SK-N-SH treated with all-trans-retinoic acid at 6 μM for 48 hours (cell line): ENCODE results near the gene UBXN6.

Source experiments
- ATAC-seq: fragments of 200-7000 bp; cut with Tn5 transposase; 3 replicates; pipeline ENCODE4 v1.9.1; 2020; ENCODE audit warnings: mild to moderate bottlenecking, moderate library complexity
- ARNTL ChIP-seq: fragments of 450-650 bp; formaldehyde crosslinking; IDR thresholded peaks from 2 replicates; pipeline ENCODE4 v1.5.0; 2020; ENCODE audit warnings: low read depth, mild to moderate bottlenecking, moderate library complexity, borderline replicate concordance
- BACH2 ChIP-seq: fragments of 250-450 bp; sonication (Bioruptor Pico); IDR thresholded peaks from 2 replicates; pipeline ENCODE4 v1.9.0; 2021; ENCODE audit warnings: mild to moderate bottlenecking, borderline replicate concordance
- CREB5 ChIP-seq: fragments of 250-450 bp; sonication (Bioruptor Pico); IDR thresholded peaks from 2 replicates; pipeline ENCODE4 v1.5.1; 2020; ENCODE audit warnings: low read depth, mild to moderate bottlenecking, moderate library complexity
- CSDC2 ChIP-seq: fragments of 250-450 bp; sonication (Bioruptor Pico); IDR thresholded peaks from 2 replicates; pipeline ENCODE4 v1.5.0; 2020; ENCODE audit warnings: mild to moderate bottlenecking, moderate library complexity
- ESRRG ChIP-seq: fragments of 250-450 bp; sonication (Bioruptor Pico); IDR thresholded peaks from 2 replicates; pipeline ENCODE4 v1.6.1; 2021; ENCODE audit warnings: mild to moderate bottlenecking
- GLIS3 ChIP-seq: fragments of 250-450 bp; sonication (Bioruptor Pico); IDR thresholded peaks from 2 replicates; pipeline ENCODE4 v1.5.0; 2020; ENCODE audit warnings: mild to moderate bottlenecking, moderate library complexity
- ISL1 ChIP-seq: fragments of 250-450 bp; sonication (Bioruptor Pico); IDR thresholded peaks from 2 replicates; pipeline ENCODE4 v2.1.2; 2022; ENCODE audit warnings: mild to moderate bottlenecking, moderate library complexity
- OSR1 ChIP-seq: fragments of 250-450 bp; sonication (Bioruptor Pico); IDR thresholded peaks from 2 replicates; pipeline ENCODE4 v1.8.0; 2022; ENCODE audit warnings: moderate library complexity, mild to moderate bottlenecking, inconsistent platforms
- PATZ1 ChIP-seq: fragments of 250-450 bp; sonication (Bioruptor Pico); IDR thresholded peaks from 2 replicates; pipeline ENCODE4 v1.8.0; 2020; ENCODE audit warnings: mild to moderate bottlenecking, moderate library complexity, borderline replicate concordance
- PPARA ChIP-seq: fragments of 250-450 bp; sonication (Bioruptor Pico); IDR thresholded peaks from 2 replicates; pipeline ENCODE4 v1.5.0; 2020; ENCODE audit warnings: mild to moderate bottlenecking, borderline replicate concordance
- RARB ChIP-seq: fragments of 250-450 bp; sonication (Bioruptor Pico); IDR thresholded peaks from 2 replicates; pipeline ENCODE4 v1.8.0; 2021; ENCODE audit warnings: mild to moderate bottlenecking, moderate library complexity
- SNAI2 ChIP-seq: fragments of 250-450 bp; sonication (Bioruptor Pico); IDR thresholded peaks from 2 replicates; pipeline ENCODE4 v1.5.0; 2020; ENCODE audit warnings: mild to moderate bottlenecking, moderate library complexity
- TOX ChIP-seq: fragments of 250-450 bp; sonication (Bioruptor Pico); IDR thresholded peaks from 2 replicates; pipeline ENCODE4 v1.8.0; 2021; ENCODE audit warnings: mild to moderate bottlenecking, moderate library complexity, borderline replicate concordance
- ZC3H10 ChIP-seq: fragments of 250-450 bp; sonication (Bioruptor Pico); IDR thresholded peaks from 2 replicates; pipeline ENCODE4 v1.5.1; 2021; ENCODE audit warnings: mild to moderate bottlenecking, moderate library complexity
- ZFP3 ChIP-seq: fragments of 250-450 bp; sonication (Bioruptor Pico); IDR thresholded peaks from 2 replicates; pipeline ENCODE4 v1.5.0; 2020; ENCODE audit warnings: mild to moderate bottlenecking, moderate library complexity
- ZFP30 ChIP-seq: fragments of 450-650 bp; formaldehyde crosslinking; IDR thresholded peaks from 2 replicates; pipeline ENCODE4 v1.5.0; 2022; ENCODE audit warnings: mild to moderate bottlenecking, moderate library complexity
- ZNF565 ChIP-seq: fragments of 450-650 bp; formaldehyde crosslinking; conservative IDR thresholded peaks from 2 replicates; pipeline ENCODE4 v1.5.0; 2020; ENCODE audit warnings: low read depth, mild to moderate bottlenecking, moderate library complexity
- ZNF70 ChIP-seq: fragments of 450-650 bp; formaldehyde crosslinking; IDR thresholded peaks from 2 replicates; pipeline ENCODE4 v1.5.0; 2020; ENCODE audit warnings: mild to moderate bottlenecking, moderate library complexity
- ZNF8 ChIP-seq: fragments of 450-650 bp; formaldehyde crosslinking; IDR thresholded peaks from 2 replicates; pipeline ENCODE4 v1.5.0; 2020; ENCODE audit warnings: mild to moderate bottlenecking, moderate library complexity
- TF ChIP-seq, protein P1 (sequence below): fragments of 250-450 bp; sonication (Bioruptor Pico); IDR thresholded peaks from 2 replicates; pipeline ENCODE4 v1.5.0; 2020; ENCODE audit warnings: mild to moderate bottlenecking, moderate library complexity
- TF ChIP-seq, protein P2 (sequence below): fragments of 250-450 bp; sonication (Bioruptor Pico); IDR thresholded peaks from 2 replicates; pipeline ENCODE4 v1.5.1; 2021; ENCODE audit warnings: mild to moderate bottlenecking, moderate library complexity

Gene UBXN6

DNA sequence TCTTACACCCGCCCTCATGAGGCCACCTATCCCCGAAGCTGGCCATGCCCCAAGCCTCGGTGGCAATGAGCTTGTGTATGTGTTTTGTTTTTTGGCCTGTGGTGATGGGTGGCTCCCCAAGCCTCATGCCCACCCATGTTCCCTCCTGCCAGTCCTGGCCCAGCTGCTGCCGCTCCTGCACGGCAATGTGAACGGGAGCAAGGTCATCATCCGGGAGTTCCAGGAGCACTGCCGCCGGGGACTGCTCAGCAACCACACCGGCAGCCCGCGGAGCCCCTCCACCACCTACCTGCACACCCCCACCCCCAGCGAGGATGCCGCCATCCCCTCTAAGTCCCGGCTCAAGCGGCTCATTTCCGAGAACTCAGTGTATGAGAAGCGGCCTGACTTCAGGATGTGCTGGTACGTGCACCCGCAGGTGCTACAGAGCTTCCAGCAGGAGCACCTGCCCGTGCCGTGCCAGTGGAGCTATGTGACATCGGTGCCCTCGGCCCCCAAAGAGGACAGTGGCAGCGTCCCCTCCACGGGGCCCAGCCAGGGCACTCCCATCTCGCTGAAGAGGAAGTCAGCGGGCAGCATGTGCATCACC lies 24.6 kb downstream of the UBXN6 start (continued):
- TF ChIP-seq GLIS3 (CRISPR knock-in tag) = no peak
- TF ChIP-seq OSR1 (CRISPR knock-in tag) = no peak
- TF ChIP-seq, protein P1, sequence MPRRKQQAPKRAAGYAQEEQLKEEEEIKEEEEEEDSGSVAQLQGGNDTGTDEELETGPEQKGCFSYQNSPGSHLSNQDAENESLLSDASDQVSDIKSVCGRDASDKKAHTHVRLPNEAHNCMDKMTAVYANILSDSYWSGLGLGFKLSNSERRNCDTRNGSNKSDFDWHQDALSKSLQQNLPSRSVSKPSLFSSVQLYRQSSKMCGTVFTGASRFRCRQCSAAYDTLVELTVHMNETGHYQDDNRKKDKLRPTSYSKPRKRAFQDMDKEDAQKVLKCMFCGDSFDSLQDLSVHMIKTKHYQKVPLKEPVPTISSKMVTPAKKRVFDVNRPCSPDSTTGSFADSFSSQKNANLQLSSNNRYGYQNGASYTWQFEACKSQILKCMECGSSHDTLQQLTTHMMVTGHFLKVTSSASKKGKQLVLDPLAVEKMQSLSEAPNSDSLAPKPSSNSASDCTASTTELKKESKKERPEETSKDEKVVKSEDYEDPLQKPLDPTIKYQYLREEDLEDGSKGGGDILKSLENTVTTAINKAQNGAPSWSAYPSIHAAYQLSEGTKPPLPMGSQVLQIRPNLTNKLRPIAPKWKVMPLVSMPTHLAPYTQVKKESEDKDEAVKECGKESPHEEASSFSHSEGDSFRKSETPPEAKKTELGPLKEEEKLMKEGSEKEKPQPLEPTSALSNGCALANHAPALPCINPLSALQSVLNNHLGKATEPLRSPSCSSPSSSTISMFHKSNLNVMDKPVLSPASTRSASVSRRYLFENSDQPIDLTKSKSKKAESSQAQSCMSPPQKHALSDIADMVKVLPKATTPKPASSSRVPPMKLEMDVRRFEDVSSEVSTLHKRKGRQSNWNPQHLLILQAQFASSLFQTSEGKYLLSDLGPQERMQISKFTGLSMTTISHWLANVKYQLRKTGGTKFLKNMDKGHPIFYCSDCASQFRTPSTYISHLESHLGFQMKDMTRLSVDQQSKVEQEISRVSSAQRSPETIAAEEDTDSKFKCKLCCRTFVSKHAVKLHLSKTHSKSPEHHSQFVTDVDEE (CRISPR knock-in tag) = no peak
- TF ChIP-seq CREB5 (CRISPR knock-in tag) = no peak
- no peak for TF ChIP-seq ZFP3 (CRISPR knock-in tag)

DNA sequence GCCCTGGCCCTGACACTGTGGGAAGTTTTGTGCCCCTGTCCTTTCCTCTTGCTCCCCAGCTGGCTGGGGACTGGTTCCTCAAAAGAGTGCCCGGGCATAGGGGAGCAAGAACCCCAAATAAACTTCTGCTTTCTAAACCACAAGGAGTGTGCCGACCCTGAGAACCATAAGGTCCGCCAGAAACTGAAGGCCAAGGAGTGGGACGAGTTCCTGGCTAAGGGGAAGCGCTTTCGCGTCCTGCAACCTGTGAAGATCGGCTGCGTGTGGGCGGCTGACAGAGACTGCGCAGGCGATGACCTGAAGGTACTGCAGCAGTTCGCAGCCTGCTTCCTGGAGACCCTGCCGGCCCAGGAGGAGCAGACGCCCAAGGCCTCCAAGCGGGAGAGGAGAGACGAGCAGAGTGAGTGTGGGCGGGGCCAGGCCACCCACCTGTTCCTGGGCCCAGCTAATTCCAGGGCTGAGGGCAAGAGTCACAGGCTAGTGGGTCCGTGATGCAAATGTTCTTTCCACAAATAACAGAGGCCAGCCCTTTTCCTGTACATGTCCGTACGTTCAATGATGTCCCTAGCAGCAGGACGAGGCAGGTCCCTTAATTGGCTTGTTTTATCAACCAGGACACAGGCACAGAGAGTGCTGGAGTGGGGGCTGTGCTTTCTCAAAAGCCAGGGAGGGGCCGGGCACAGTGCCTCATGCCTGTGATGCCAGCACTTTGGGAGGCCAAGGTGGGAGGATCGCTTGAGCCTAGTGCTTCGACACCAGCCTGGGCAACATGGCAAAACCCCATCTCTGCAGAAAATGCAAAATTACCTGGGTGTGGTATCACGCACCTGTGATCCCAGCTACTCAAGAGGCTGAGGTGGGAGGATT lies 25.6 kb downstream of the UBXN6 start:
- ATAC-seq = no peak

DNA sequence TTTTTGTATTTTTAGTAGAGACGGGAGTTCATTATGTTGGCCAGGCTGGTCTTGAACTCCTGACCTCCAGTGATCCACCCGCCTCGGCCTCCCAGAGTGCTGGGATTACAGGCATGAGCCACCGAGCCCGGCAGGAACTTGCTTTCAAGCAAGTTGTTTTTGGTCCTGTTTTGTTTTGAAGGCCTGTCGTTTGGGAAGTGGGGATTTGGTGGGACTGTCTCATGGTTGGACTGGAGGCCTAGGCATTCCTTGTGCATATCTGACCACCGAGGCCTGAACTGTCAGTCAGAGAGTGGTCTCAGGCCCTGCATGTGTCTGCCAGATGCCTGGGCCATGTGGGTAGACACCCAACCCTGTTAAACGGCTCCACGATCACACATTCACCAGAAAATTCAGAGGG lies 26.3 kb downstream of the UBXN6 start:
- ATAC-seq = no peak
- no peak for TF ChIP-seq ZNF70 (CRISPR knock-in tag)
- TF ChIP-seq ZNF8 = no peak
- TF ChIP-seq RARB (CRISPR knock-in tag) = no peak
- TF ChIP-seq ARNTL (CRISPR knock-in tag) = no peak
- no peak for TF ChIP-seq CSDC2 (CRISPR knock-in tag)
- no peak for TF ChIP-seq ESRRG (CRISPR knock-in tag)
- TF ChIP-seq ZFP30 (CRISPR knock-in tag) = no peak
- TF ChIP-seq ZNF565 = no peak
- no peak for TF ChIP-seq ZC3H10
- TF ChIP-seq, protein P1 (CRISPR knock-in tag) = no peak
- TF ChIP-seq BACH2 = no peak
- TF ChIP-seq, all 23 proteins: peak for 0

More for the DNA sequence above, 25.6 kb downstream of the UBXN6 start:
- no peak for TF ChIP-seq CREB5 (CRISPR knock-in tag)
- TF ChIP-seq, protein P2, sequence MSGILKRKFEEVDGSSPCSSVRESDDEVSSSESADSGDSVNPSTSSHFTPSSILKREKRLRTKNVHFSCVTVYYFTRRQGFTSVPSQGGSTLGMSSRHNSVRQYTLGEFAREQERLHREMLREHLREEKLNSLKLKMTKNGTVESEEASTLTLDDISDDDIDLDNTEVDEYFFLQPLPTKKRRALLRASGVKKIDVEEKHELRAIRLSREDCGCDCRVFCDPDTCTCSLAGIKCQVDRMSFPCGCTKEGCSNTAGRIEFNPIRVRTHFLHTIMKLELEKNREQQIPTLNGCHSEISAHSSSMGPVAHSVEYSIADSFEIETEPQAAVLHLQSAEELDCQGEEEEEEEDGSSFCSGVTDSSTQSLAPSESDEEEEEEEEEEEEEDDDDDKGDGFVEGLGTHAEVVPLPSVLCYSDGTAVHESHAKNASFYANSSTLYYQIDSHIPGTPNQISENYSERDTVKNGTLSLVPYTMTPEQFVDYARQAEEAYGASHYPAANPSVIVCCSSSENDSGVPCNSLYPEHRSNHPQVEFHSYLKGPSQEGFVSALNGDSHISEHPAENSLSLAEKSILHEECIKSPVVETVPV (CRISPR knock-in tag) = no peak
- TF ChIP-seq PPARA (CRISPR knock-in tag) = no peak
- no peak for TF ChIP-seq TOX
- no peak for TF ChIP-seq BACH2

DNA sequence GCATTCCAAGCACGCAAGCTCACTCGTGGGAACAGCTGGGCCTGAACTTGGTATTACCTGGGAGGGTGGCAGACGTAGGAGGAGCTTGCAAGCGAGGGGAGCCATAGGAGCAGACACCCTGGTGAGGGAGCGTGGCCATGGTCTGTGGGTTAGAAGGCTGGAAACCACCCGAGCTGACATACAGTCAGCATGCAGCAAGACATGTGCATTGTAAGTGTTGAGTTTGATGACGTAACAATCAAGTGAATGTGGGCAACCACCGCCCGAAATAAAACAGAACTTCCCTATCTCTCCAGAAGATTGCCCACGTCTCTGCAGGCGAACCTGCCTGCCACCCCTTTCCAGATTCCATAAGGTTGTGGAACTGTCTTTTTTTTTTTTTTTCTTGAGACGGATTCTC lies 26.8 kb downstream of the UBXN6 start:
- ATAC-seq = no peak
- TF ChIP-seq PATZ1 = no peak
- no peak for TF ChIP-seq PPARA (CRISPR knock-in tag)
- TF ChIP-seq, protein P2 (CRISPR knock-in tag) = no peak
- TF ChIP-seq SNAI2 = no peak
- no peak for TF ChIP-seq ARNTL (CRISPR knock-in tag)
- TF ChIP-seq ISL1 (CRISPR knock-in tag) = no peak
- TF ChIP-seq ZNF70 (CRISPR knock-in tag) = no peak
- no peak for TF ChIP-seq BACH2
- TF ChIP-seq CSDC2 (CRISPR knock-in tag) = no peak
